ENCODE data around the gene RAD50.

RAD50 gene

DNA sequence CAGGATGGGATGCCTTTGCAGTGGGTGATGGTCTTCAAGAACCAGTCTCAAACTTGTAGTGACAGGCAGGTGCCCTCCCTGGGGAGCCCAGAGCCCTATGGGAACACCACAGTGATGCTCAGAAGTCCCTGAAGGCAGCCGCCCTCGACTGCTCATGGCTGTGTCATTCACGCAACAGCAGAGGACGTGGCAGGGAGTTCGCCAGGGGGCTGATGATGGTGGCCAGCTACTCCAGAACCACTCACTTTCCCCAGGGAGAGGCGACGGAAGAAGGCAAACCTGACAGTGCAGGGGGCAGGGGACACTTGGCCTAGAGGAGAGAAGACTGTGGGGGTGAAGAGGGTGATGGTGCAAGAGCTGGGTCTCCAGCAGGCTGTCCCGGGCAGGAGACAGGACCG, 105.2 kb downstream of the RAD50 start:
- H3K27ac ChIP-seq (ENCODE audit: low read length, poor library complexity, severe bottlenecking): no peak overlapping the region
- no peak overlapping the region for H2BK120ac ChIP-seq (ENCODE audit: low read depth, low read length)
- no peak overlapping the region for H2BK5ac ChIP-seq (ENCODE audit: low read depth, low read length, poor library complexity, severe bottlenecking)
- H3K14ac ChIP-seq (ENCODE audit: low read length in 2 of 2): no peak overlapping the region
- H3K79me1 ChIP-seq (replicated peaks; ENCODE audit: low read length, poor library complexity, severe bottlenecking): no peaks in the 10 kb centered on the region
- no peak for DNase-seq
- H2AK5ac ChIP-seq (ENCODE audit: low read length, severe bottlenecking): no peak overlapping the region
- no peak overlapping the region for H3K23ac ChIP-seq (ENCODE audit: low read length in 2 of 2)
- no peak overlapping the region for H3K4ac ChIP-seq (ENCODE audit: low read depth in 1 of 2, low read length in 2 of 2)
- peaks cover 11% of the 10 kb centered on the region for H3K4me1 ChIP-seq (ENCODE audit: control insufficient read depth, insufficient read depth, low read depth, low read length)
- no peak overlapping the region for H3K18ac ChIP-seq (ENCODE audit: low read depth in 1 of 2, low read length in 2 of 2)
- H3K27me3 ChIP-seq (ENCODE audit: control insufficient read depth in 1 of 2, insufficient read depth in 1 of 2, low read length in 2 of 2): peaks cover 3 to 17% of the 10 kb centered on the region in 2 experiments
- no peak overlapping the region for H2AFZ ChIP-seq (ENCODE audit: low read depth, low read length)
- no peak overlapping the region for H2BK12ac ChIP-seq (ENCODE audit: low read length in 2 of 2)
- no peak overlapping the region for H3K4me3 ChIP-seq (ENCODE audit: insufficient read depth in 1 of 2, low read depth in 1 of 2, low read length in 2 of 2)
- no peak overlapping the region for H4K8ac ChIP-seq (ENCODE audit: low read length)
- no peak overlapping the region for H3K4me2 ChIP-seq (ENCODE audit: low read length, poor library complexity, severe bottlenecking)
- no peak overlapping the region for H4K91ac ChIP-seq (ENCODE audit: low read length)
- 96% methylated on average over 7 of the region's 9 CpGs for WGBS
- H3K9ac ChIP-seq (ENCODE audit: low read length): no peak overlapping the region
- H3K36me3 ChIP-seq (ENCODE audit: control insufficient read depth in 1 of 2, insufficient read depth in 2 of 2, low read depth in 1 of 2, low read length in 2 of 2): peaks cover 0 to 2% of the 10 kb centered on the region in 2 experiments
- H3K9me3 ChIP-seq (ENCODE audit: control insufficient read depth, low read length): no peaks in the 10 kb centered on the region
- H2BK15ac ChIP-seq (ENCODE audit: low read depth, poor library complexity, severe bottlenecking): no peak overlapping the region

- no peak overlapping the region for H2AK5ac ChIP-seq (ENCODE audit: low read length, severe bottlenecking)
- H3K9me3 ChIP-seq (ENCODE audit: control insufficient read depth, low read length): no peaks in the 10 kb centered on the region
- peaks cover 11% of the 10 kb centered on the region for H3K4me1 ChIP-seq (ENCODE audit: control insufficient read depth, insufficient read depth, low read depth, low read length)
- no peak overlapping the region for H3K4me3 ChIP-seq (ENCODE audit: insufficient read depth in 1 of 2, low read depth in 1 of 2, low read length in 2 of 2)
- H3K18ac ChIP-seq (ENCODE audit: low read depth in 1 of 2, low read length in 2 of 2): peak overlapping the region in 1 of 2 experiments; percentile 13
- H3K27me3 ChIP-seq (ENCODE audit: control insufficient read depth in 1 of 2, insufficient read depth in 1 of 2, low read length in 2 of 2): peaks cover 6 to 17% of the 10 kb centered on the region in 2 experiments
- H3K14ac ChIP-seq (ENCODE audit: low read length in 2 of 2): peak overlapping the region in 1 of 2 experiments; percentile 76
- no peak overlapping the region for H2BK120ac ChIP-seq (ENCODE audit: low read depth, low read length)
- no peak overlapping the region for H2BK15ac ChIP-seq (ENCODE audit: low read depth, poor library complexity, severe bottlenecking)
- DNase-seq: peak; percentile 49
- no peaks in the 10 kb centered on the region for H3K79me1 ChIP-seq (replicated peaks; ENCODE audit: low read length, poor library complexity, severe bottlenecking)
- H3K4ac ChIP-seq (ENCODE audit: low read depth in 1 of 2, low read length in 2 of 2): peak overlapping the region in 1 of 2 experiments; percentile 21
- H4K91ac ChIP-seq (ENCODE audit: low read length): no peak overlapping the region
- 83% methylated on average over 25 of the region's 25 CpGs for WGBS
- H3K4me2 ChIP-seq (ENCODE audit: low read length, poor library complexity, severe bottlenecking): no peak overlapping the region
- H2BK12ac ChIP-seq (ENCODE audit: low read length in 2 of 2): peak overlapping the region in 1 of 2 experiments; percentile 81
- peak overlapping the region; percentile 57 for H2AFZ ChIP-seq (ENCODE audit: low read depth, low read length)
- H2BK5ac ChIP-seq (ENCODE audit: low read depth, low read length, poor library complexity, severe bottlenecking): no peak overlapping the region
- H3K27ac ChIP-seq (ENCODE audit: low read length, poor library complexity, severe bottlenecking): no peak overlapping the region
- no peak overlapping the region for H3K23ac ChIP-seq (ENCODE audit: low read length in 2 of 2)
- no peak overlapping the region for H4K8ac ChIP-seq (ENCODE audit: low read length)
- H3K9ac ChIP-seq (ENCODE audit: low read length): no peak overlapping the region
- peaks cover 0 to 2% of the 10 kb centered on the region in 2 experiments for H3K36me3 ChIP-seq (ENCODE audit: control insufficient read depth in 1 of 2, insufficient read depth in 2 of 2, low read depth in 1 of 2, low read length in 2 of 2)
Observed at GRCh38 chr5:132662925-132663770, 106.4 kb downstream of the RAD50 start.

DNA sequence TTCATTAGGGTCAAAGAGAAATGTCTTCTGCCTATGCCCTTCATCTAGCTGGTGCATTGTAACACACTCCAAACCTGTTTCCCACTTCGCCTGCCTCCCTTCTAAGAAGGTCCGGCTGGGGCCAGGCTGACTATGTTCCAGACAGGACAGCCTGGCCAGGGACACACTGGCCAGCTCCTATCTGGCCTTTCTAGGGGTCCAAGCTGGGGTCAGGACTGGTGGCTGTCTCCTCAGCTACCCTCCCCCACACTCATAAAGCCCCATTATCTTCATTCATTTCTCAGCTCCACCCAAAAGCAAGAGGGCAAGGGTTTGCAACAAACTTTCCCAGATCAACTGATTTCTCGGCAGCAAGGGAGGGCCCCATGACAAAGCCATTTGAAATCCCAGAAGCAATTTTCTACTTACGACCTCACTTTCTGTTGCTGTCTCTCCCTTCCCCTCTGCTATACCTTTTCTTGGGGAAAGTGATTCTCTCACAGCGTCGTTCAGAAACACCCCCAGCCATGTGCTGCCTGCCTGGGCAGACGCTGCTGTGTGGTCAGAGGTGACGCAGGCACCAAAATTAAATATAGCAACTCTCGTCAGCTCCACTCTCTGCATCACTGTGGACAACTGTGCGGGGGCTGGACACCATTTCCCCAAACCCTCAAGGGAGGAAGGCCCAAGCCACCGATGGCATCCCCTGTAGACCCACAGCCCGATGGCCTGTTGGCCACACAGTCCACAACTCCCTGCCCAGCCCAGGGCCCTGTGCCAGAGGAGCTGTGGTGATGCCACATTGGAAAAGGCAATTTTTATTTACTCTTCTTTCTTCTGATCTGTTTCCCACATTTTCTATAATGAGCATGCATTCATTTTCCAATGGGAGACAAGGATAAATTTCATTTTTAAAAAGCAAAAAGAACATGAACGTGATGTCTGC, 107.3 kb downstream of the RAD50 start:
- H3K4ac ChIP-seq (ENCODE audit: low read depth in 1 of 2, low read length in 2 of 2): no peak overlapping the region
- peaks cover 11% of the 10 kb centered on the region for H3K4me1 ChIP-seq (ENCODE audit: control insufficient read depth, insufficient read depth, low read depth, low read length)
- no peak overlapping the region for H3K27ac ChIP-seq (ENCODE audit: low read length, poor library complexity, severe bottlenecking)
- H3K23ac ChIP-seq (ENCODE audit: low read length in 2 of 2): no peak overlapping the region
- H3K9ac ChIP-seq (ENCODE audit: low read length): no peak overlapping the region
- no peak overlapping the region for H2AFZ ChIP-seq (ENCODE audit: low read depth, low read length)
- no peak overlapping the region for H2BK5ac ChIP-seq (ENCODE audit: low read depth, low read length, poor library complexity, severe bottlenecking)
- H2BK15ac ChIP-seq (ENCODE audit: low read depth, poor library complexity, severe bottlenecking): no peak overlapping the region
- H3K4me3 ChIP-seq (ENCODE audit: insufficient read depth in 1 of 2, low read depth in 1 of 2, low read length in 2 of 2): no peak overlapping the region
- no peak overlapping the region for H3K4me2 ChIP-seq (ENCODE audit: low read length, poor library complexity, severe bottlenecking)
- H3K36me3 ChIP-seq (ENCODE audit: control insufficient read depth in 1 of 2, insufficient read depth in 2 of 2, low read depth in 1 of 2, low read length in 2 of 2): peaks cover 0 to 2% of the 10 kb centered on the region in 2 experiments
- H3K27me3 ChIP-seq (ENCODE audit: control insufficient read depth in 1 of 2, insufficient read depth in 1 of 2, low read length in 2 of 2): peaks cover 10 to 17% of the 10 kb centered on the region in 2 experiments
- H3K9me3 ChIP-seq (ENCODE audit: control insufficient read depth, low read length): no peaks in the 10 kb centered on the region
- no peak overlapping the region for H4K8ac ChIP-seq (ENCODE audit: low read length)
- WGBS: 79% methylated on average over 12 of the region's 13 CpGs
- H3K14ac ChIP-seq (ENCODE audit: low read length in 2 of 2): peak overlapping the region in 1 of 2 experiments; percentile 18
- H2AK5ac ChIP-seq (ENCODE audit: low read length, severe bottlenecking): no peak overlapping the region
- H3K18ac ChIP-seq (ENCODE audit: low read depth in 1 of 2, low read length in 2 of 2): peak overlapping the region in 1 of 2 experiments; percentile 13
- peak overlapping the region; percentile 25 for H4K91ac ChIP-seq (ENCODE audit: low read length)
- H3K79me1 ChIP-seq (replicated peaks; ENCODE audit: low read length, poor library complexity, severe bottlenecking): no peaks in the 10 kb centered on the region
- peak overlapping the region in 1 of 2 experiments; percentile 49 for H2BK12ac ChIP-seq (ENCODE audit: low read length in 2 of 2)
- H2BK120ac ChIP-seq (ENCODE audit: low read depth, low read length): no peak overlapping the region
- peak; percentile 10 for DNase-seq
